ENCODE measurements around the gene NBEAL2.

NBEAL2 gene, protein sequence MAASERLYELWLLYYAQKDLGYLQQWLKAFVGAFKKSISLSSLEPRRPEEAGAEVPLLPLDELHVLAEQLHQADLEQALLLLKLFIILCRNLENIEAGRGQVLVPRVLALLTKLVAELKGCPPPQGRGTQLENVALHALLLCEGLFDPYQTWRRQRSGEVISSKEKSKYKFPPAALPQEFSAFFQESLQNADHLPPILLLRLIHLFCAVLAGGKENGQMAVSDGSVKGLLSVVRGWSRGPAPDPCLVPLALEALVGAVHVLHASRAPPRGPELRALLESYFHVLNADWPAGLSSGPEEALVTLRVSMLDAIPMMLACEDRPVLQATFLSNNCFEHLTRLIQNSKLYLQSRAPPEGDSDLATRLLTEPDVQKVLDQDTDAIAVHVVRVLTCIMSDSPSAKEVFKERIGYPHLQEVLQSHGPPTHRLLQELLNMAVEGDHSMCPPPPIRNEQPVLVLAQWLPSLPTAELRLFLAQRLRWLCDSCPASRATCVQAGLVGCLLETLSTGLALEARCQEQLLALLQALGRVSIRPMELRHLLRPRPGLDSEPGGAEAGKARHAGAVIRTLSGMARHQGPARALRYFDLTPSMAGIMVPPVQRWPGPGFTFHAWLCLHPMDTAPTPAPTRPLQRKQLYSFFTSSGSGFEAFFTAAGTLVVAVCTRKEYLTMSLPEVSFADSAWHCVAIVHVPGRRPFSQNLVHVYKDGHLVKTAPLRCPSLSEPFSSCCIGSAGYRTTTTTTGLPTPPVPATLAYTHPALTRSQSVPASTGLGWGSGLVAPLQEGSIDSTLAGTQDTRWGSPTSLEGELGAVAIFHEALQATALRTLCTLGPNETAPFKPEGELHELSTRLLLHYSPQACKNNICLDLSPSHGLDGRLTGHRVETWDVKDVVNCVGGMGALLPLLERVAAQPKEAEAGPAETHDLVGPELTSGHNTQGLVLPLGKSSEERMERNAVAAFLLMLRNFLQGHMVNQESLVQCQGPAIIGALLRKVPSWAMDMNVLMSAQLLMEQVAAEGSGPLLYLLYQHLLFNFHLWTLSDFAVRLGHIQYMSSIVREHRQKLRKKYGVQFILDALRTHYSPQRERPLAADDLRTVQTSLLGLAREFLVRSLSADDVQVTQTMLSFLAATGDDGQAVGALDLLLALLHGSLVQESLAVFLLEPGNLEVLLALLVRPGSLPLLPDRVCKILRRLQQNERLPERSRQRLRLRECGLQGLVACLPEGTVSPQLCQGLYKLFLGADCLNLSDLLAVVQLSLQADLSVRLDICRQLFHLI (N-terminal part only)

DNA sequence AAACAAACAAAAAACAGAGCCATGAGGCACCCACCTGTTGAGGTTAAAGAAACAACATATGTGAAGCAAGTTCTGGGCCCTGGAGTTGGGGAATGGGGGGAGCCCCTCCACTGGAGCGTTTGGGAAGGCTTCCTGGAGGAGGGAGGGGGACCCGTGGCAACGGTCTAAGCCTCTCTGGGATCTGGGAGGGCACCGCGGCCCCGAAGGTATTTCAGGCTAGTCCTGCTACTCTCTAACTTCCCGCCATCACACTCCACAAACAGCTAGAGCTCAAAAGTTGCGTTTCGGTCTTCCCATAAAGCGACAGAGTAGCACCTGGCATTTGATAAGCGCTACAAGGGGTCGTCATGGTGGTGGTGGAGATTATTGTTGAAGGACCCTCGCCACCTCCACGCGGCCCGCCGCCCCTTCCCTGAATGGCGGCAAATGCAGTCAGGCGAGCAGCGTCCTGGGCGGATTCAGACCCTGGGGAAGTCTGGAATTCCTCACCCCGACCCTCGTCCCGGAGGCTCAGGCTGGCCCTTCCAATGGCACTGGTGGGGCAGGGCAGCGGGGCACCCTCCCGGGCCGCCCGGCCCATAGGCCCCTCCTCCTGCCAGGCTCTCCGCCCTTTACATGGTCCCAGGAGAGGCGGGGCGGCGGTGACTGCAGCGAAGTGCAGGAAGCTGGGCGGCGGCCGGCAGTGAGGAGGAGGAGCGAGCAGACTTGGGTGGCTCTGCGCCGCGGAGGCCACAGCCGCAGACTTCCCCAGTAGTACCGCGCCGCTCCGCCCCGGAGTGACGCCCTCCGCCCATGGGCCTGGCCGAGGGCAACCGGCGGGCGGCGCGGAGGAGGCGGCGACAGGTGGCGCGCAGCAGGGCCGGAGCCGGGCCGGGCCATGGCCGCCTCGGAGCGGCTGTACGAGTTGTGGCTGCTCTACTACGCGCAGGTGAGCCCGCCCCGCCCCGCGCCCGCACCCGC is at the start of gene NBEAL2:
NBEAL2 (plus strand) TSS at position 682 of the 960 bp plus-strand sequence; CDS start at position 878, 196 bp downstream.
- peak; percentile 78 to 97 for DNase-seq

DNA sequence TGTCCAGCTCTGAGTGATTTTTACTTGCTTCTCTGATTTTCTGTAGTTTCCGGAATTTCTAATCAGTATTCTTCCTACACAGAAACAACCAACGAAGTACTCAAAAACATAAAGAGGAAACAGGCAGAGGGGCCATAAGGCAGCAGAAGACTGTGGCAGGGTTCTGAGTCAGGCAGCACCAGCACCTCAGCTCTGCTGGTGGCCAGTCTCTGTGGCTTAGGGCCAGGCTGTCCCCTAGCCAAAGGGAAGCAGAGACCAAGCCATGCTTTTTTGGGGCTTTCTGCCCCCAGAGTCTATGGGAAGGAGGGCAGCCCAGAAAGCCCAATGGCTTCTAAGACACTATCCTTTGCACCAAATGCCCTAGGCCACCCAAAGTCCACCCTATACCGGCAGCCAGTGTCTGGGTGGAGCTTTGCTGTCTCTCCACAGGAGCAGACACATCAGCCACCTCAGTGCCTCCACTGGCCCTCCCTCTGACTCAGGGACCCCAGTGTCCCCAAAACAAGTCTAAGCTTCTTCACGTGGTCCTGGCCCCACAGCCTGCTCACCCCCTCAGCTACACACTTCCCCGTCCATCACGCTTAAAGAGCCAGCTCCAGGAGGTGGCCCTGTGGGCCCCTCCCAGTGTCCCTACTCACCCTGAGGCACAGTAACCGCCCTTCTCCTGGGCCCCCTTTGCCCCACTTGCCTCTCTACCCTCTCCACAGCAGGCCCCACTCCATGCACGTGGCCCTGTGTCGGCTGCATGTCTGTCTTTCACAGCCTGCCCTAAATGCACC is 49.1 kb upstream of the NBEAL2 start:
- DNase-seq: peak in 1 of 2 donors; percentile 42

DNA sequence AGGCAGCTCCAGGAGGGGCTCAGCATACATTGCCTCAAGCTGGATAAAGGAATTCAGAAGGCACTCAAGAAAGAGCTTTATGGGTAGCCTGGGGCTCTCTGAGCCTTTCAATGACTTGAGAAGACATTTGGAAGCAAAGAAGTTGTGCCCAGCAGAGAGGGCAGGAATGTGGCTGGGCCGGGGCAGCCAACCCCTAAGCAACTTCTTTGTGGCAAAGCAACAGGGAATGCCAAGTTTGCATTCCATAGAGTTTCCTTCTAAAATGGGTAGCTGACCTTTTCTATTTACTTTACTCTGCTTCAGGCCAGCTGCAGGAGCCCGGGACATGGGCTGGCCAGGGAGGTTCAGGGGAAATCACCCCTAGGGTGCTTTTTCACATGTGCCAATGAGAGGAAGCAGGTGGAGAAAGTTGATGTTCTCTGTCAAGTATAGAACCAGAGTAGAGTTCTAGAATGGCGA is 48.5 kb upstream of the NBEAL2 start:
- no peak for DNase-seq

DNA sequence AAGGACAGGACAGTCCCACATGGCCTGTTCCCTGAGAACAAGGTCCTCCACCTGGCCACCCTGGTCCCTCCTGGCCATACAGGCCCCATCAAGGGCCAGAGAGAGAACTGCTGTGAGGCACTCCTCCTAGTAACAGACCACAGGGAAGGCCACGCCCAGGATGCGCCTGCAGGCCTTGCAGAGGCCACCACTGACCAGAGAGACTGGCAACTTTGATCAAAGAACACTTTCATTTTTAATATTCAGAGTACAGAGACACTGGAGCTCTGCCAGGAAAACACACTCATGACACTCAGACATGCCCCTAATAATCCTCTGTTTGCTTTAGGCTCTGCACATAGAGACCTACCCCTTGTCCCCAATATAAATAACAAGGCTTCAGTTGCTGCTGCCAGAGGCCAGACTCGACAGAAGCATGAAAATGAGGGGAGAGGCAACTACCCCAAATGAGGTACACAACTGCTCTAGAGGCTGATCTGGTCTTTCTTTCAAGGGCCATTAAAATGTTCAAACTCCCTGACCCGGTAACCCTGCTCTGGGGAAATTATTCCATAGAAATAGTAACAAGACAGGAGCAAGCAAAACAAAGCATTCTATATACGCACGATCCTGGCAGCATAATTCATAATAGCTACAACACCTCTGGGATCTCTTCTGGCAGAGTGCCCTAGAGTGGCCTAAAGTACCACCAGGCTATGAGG is 47.7 kb upstream of the NBEAL2 start:
- peak in 1 of 2 donors; percentile 11 for DNase-seq

DNA sequence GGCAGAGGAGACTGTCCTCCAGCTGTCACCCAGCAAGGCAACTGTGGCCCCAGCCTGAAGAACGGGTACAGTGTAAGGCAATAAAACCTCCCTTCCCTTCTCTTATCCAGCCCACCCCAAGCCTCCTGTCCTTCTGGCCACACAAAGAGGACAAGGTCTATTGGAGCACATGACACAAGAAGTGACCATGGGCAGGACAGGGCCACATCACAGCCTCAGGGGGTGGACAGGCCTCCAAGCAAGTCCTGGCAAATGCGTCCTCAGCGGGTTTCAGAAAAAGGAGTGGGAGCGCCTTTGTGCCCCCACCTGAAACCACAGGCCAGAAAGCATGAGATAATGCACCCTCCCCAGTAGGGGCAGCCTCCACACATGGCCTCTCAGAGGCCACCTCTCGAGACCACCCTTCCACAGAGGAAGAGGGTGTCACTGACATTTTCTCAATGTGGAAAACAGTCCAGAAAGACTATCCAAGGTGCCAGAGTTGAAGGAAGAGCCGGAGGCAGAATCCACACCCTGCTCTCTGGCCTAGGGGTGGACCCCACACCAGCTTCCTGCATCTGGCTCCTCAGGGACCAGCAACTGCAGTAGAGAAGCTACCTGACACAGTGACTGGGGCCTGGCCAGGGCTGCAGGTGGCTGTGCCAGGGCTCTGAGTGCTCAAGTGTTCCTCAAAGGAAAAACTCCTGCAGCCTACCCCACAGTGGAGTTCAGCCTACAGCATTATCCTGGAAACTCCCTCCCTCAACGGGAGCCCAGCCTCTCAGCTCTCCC is 46.8 kb upstream of the NBEAL2 start:
- DNase-seq: no peak

DNA sequence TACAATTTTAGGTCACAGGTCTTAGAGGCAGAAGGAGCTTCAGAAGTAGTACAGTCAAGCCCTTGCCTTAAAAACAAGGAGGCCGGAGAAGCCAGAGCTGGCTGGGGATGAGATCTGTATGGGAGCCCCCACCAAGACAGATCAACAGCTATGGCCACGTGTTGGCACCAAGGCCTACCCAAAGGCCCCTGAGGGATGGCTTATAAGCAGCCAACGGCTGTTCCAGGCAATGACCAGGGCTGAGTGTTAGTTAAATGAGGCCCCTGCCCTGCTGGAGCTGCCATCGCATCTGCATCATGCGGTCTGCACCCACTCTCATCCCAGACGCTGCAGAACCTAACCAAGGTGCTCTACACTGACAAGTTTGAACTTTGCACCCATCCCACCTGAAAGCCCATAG is 46.2 kb upstream of the NBEAL2 start:
- DNase-seq: no peak

DNA sequence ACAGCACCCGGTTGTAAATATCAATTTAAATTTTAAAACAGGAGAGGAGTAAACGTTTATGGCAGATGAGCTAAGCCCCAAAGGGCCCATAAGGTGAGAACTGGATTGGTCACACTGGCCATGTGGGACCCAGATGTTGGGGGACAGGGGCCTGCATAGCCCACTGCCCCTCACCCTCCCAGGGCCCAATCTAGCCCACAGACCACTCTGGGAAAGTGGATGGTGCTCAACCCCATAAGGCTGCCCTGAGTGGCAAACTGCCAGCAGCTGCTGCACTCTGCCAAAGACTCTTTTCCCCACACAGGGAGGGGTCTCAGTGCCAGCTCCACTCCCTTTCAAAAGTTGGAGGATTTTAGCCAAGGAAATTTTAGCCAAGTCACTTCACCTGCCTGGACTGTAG is 45.4 kb upstream of the NBEAL2 start:
- DNase-seq: no peak

DNA sequence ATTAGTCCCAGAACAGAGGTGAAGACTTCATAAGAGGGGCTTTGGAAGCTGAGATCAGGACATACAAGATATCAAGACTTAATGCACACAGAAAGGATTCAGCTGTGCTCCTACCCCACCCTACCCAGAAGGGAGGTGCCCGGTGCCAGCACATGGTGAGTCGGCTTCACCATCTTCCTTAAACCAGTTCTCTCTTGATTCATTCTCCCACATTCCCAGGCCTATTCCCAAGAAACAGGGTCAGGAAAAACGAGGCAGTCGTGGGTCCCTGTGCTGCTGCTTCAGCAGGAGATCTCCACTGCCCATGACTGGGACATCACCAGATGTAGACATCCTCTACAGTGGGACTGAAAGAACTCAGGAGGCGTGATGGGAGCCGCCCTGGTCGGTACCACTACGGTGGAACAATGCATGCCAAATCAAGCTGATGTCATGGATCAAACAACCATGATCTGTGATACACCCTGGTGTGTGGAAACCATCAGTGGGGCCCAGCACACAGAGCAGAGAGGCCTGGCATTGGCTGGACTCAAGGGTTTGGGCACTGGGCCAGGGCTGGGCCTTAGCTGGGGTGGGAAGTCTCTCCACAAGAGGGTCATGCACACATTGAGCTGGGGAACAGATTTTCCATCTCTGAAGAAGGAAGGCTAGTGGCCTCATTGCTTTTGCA is 44.8 kb upstream of the NBEAL2 start:
- no peak for DNase-seq

DNA sequence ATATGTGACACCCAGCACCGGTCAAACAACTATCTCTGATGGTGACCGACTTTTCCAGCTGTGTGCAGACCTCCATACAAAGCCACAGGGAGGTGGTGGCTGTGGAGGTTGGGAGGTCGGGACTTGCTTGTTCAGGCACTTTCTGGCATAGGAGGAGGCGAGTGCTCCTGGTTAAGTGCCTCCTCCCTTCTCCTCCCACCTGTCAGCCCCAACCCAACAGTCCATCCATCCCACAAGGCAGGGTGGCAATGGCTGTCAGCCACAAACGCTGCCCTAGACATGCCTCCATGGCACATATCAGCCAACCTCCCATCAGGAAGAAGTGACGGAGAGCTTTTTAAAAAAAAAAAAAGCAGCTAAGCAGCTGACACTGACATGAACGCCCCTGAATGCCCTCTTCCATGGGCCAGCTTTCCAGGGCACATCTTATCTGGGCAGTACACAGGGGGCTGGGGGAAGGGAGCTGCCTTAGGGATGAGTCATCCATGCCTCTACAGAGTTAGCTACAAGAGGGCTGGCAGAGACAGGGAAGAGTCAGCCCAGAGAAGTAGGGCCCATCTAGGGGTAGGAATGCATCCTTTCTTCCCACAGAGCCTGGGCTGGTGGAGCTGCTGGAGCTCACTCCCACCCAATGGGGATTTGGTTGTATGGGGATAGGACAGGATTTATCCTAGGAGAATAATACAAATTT is 44.2 kb upstream of the NBEAL2 start:
- DNase-seq: peak in 1 of 2 donors; percentile 65

DNA sequence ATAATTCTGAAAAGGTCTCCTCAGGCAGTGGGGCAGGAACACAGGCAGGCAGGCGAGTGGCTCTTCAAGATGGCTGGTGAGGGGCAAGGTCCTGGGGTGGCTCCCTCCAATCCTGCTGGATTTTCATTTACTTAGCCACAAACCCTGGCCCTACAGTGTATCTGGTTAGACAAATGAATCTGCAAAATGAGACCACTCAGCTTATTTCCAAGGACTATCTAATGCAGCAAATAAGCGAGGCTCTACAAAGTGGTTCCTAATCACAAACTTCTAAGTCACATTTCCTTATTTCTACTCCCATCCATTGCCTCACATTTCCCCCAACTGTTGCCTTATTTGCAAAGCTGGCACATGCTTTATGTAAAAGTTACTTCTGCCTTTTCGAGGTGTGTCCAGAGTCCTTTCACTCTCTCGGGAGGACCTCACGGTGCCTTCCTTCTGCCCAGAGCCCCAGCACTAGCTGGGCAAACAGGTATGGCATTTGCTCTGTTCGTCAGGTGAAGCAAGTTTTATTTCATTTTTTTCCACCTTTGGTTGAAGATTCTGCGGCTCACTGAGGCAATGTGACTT is 43.4 kb upstream of the NBEAL2 start:
- DNase-seq: no peak

DNA sequence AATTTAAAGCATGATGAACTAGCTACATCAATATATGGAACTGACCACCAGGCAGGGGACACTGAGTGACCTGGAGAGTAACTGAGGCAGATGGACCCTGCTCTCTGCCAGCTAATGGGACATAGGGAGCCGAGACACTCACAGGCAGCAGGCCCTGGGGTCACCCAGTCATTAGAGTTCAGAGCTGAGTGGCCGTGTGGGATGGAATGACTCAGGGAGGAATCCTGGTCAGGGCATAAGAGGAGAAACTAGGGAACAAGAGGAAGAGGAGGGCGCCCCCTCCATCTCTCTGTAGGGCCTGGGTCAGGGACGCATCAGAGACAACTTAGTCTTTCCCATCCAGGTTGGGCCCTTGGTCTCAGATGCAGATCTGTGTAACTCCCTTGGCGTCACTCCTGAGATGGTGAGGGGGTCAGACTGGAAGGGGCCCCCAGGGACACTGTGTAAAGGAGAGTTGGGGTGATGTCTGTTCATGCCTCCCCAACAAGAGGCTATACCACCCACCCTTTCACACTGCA is 42.7 kb upstream of the NBEAL2 start:
- DNase-seq: no peak

DNA sequence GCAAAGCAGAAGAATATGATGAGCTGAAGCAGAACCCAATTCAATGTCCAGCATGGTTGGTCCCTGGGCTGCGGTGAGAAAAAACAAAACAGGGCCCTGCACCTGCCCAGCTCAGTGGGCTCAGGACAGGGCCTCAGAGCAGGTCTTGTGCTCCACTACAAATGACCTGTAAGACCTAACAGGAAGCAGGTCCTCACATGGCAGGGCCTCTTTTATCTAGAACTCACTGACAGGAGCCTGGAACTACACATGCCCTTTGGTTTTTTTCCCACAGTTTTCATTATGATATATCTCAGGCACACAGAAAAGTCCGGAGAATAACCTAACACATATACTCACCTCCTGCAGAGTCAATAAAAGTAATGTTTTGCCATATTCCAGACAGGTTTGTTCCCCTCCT is 41.3 kb upstream of the NBEAL2 start:
- no peak for DNase-seq

DNA sequence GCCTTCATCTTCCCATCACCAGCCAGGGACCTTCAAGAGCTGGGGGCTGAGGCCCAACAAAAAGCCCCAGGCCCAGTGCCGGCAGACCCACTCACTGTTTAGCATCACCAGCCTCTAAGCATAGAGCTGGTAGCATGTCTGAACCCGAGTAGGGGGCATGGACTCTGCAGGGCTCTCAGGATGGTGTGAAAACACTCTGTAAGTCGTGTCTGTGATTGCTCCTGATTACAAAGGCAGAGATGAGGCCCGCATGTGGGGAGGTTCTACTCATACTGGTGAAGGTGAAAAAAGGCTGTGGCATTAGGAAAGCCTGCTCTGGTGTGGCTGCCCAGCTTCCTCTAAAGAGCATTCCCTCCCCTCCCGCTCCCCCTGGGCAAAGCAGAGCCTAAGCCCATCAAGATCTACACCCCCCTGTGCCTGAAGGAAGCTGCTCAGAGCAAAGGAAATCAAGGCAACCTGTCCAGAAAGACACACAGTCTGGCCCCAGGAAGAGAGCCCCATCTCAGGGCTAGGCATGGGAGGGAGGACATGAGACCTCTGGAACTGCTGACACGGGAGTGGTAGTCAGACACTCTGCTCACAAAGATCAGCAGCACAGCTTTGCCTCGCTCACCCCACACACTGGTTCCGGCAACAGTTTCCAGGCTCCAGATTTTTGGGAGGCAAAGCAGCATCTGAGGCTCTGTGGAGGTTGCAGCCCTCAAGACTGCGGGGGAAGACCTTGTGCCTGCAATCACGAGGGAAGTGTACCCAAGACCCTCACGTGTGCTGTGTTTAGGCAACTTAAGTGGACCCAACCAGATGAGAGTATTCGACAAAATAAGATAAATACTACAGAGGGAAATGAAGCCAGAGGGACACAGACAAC is 39.7 kb upstream of the NBEAL2 start:
- DNase-seq: no peak

DNA sequence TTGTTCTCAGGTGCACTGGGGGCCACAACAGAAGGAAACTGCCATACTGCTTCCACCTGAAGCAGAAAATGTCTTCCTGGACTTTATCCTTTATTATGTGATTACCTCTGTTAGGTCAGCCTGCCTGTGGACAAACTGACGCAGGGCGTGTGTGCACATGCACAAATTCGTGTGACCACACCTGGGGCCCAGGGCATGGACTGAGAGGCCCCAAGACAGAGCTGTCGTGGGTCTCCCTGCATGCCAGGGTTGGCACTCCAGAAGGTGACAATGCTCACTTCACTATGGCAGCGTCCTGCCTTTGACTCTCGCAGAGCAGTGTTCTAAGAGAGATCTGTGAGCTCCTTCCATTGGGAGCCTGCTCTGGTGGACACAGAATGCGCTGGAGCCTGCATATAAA is 37.4 kb upstream of the NBEAL2 start:
- no peak for DNase-seq

DNA sequence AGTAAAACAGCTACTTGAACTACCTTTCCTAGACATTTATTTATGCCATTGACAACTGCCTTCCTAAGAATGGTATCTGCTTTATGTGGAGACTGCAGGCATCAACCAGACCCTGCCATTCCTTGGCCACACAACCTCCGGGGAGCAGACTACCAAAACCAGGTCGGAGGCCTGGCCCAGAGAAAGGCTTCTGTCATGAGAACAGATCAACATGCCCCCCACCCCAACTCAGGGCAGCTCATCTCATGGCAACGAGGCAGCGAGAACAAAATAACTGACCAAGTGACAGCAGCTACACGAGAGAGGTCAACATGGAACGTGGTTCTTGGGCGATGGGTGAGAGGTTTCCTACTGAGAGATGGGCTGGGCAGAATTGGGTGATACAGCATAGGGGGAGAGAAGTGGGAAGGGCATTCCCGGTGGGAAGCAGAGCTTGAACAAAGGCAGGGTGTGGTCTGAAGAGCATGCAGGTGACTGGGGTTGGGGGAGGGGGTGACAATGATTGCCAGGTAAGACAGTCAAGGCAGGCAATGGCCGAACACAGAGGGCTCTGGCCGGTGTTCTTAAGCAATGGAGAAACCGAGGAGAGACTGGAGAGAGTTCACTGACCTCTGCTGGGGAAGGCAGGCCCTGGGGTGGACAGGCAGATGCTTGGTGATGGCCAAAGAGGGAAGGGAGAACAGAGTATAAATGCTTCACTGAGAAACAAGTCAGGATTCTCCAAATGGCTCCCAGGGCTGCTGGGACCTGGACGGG is 36.8 kb upstream of the NBEAL2 start:
- DNase-seq: no peak
